ENCODE data around the gene AIPL1. TPM values are rescaled to one million over a fixed set of nuclear protein-coding genes. Genes with fewer than 3 reads are reported as not detected.

AIPL1 gene
- total and polyA plus RNA-seq, 2 of the 13 experiments (the other 11 are each of a cell fraction or from before 2014, with no cell fraction given): not detected

GRCh38 chr17:6392609-6393350, 42.1 kb downstream of the AIPL1 start (continued):
- TF ChIP-seq ASH2L (IDR thresholded peaks at IDR 0.05; ENCODE audit: insufficient read length, low read depth, low read length) (peak; percentile 70), CREM (IDR thresholded peaks at IDR 0.05) (peak; percentile 58; the same call in 1 of the 2 replicates), CREM (CRISPR knock-in tag; IDR thresholded peaks at IDR 0.05) (no peak), ELK4 (CRISPR knock-in tag; IDR thresholded peaks at IDR 0.05; ENCODE audit: borderline replicate concordance) (no peak), ZBTB40 (IDR thresholded peaks at IDR 0.05) (no peak), ZBTB40 (CRISPR knock-in tag; IDR thresholded peaks at IDR 0.05) (peak; percentile 30; the same call in 1 of the 2 replicates), PHF20 (CRISPR knock-in tag; IDR thresholded peaks at IDR 0.05) (no peak), ZFP36L2 (CRISPR knock-in tag; IDR thresholded peaks at IDR 0.05) (no peak), FUBP1 (CRISPR knock-in tag; IDR thresholded peaks at IDR 0.05; ENCODE audit: borderline replicate concordance) (no peak), SNRNP70 (IDR thresholded peaks at IDR 0.05; ENCODE audit: low read depth, low read length) (no peak), ISL2 (CRISPR knock-in tag; IDR thresholded peaks at IDR 0.05) (0 out of 2 replicates have a peak, but pooled peaks have one; percentile 54), KLF9 (CRISPR knock-in tag; IDR thresholded peaks at IDR 0.05; ENCODE audit: low read depth) (no peak), JUNB (CRISPR knock-in tag; IDR thresholded peaks at IDR 0.05; ENCODE audit: borderline replicate concordance) (no peak), GATAD2A (CRISPR knock-in tag; IDR thresholded peaks at IDR 0.05) (peak; percentile 70), THAP8 (CRISPR knock-in tag; IDR thresholded peaks at IDR 0.05; ENCODE audit: borderline replicate concordance) (no peak), ZNF253 (CRISPR knock-in tag; IDR thresholded peaks at IDR 0.05; ENCODE audit: borderline replicate concordance) (no peak), MAX (IDR thresholded peaks at IDR 0.05) (peak; percentile 78)
